H1 (cell line): ENCODE measurements around the gene CAPN14. TPM values are rescaled to one million over a fixed set of nuclear protein-coding genes. Genes with fewer than 3 reads are reported as not detected.

Experiments
- CTCF ChIA-PET: fragments of 300-600 bp; sonication (Branson Sonifier 250); formaldehyde crosslinking; loops from one replicate; lab custom pipeline; 2021; ENCODE audit not compliant: partially characterized antibody; lab: Charles Lee
- POLR2A ChIA-PET: fragments of 300-600 bp; sonication (Branson Sonifier 250); formaldehyde crosslinking; loops from one replicate; lab custom pipeline; 2021; ENCODE audit warnings: inconsistent platforms; ENCODE audit not compliant: partially characterized antibody; lab: Charles Lee
- DNase-seq, 2 experiments: peaks; one replicate each; pipeline versions ENCODE4 v3.0.0 to v3.0.0-alpha.2; 2010 to 2022; ENCODE audit warnings: low spot score in 2 of 2, low read depth in 1 of 2, mixed read lengths in 1 of 2
- FAIRE-seq: peaks from 2 replicates; lab custom pipeline; 2011; peaks lifted over from hg19 to GRCh38; lab: Jason Lieb, UNC
- H2AFZ ChIP-seq: 2 replicates; pipeline ENCODE4 v1.8.1; 2012; ENCODE audit warnings: low read length, inconsistent platforms
- H2AK5ac ChIP-seq: 2 replicates; pipeline ENCODE4 v1.6.1; 2013; ENCODE audit warnings: low read depth, low read length
- H2BK120ac ChIP-seq: replicated peaks from 2 replicates; pipeline ENCODE3; 2013; ENCODE audit warnings: low read depth, low read length, inconsistent platforms
- H2BK12ac ChIP-seq: 2 replicates; pipeline ENCODE4 v1.6.1; 2013; ENCODE audit warnings: low read depth, low read length
- H2BK15ac ChIP-seq: 2 replicates; pipeline ENCODE4 v1.6.1; 2013; ENCODE audit warnings: low read length
- H2BK20ac ChIP-seq: 2 replicates; pipeline ENCODE4 v1.6.1; 2013; ENCODE audit warnings: low read length
- H2BK5ac ChIP-seq: 2 replicates; pipeline ENCODE4 v1.6.1; 2013; ENCODE audit warnings: low read depth, low read length
- H3K14ac ChIP-seq: 2 replicates; pipeline ENCODE4 v1.6.1; 2013; ENCODE audit warnings: inconsistent platforms; ENCODE audit not compliant: insufficient read length
- H3K18ac ChIP-seq: 2 replicates; pipeline ENCODE4 v1.6.1; 2013; ENCODE audit warnings: low read length; ENCODE audit errors: extremely low read depth
- H3K23ac ChIP-seq: 2 replicates; pipeline ENCODE4 v1.6.1; 2013; ENCODE audit warnings: inconsistent platforms; ENCODE audit not compliant: insufficient read length
- H3K23me2 ChIP-seq: 2 replicates; pipeline ENCODE4 v1.6.1; 2013; ENCODE audit warnings: low read depth, low read length
- H3K27ac ChIP-seq: 2 replicates; pipeline ENCODE4 v1.6.1; 2011; ENCODE audit warnings: low read depth, low read length, inconsistent platforms
- H3K27me3 ChIP-seq, 4 experiments: replicated peaks in 1 of 4; 1 replicate in 1 of 4; 2 replicates in 3 of 4; pipeline versions ENCODE4 v1.6.1 to v1.8.1; 2011 to 2013; ENCODE audit warnings: low read length in 3 of 4, mild to moderate bottlenecking in 3 of 4, inconsistent platforms in 2 of 4, mixed read lengths in 2 of 4, moderate library complexity in 1 of 4; ENCODE audit not compliant: control insufficient read depth in 3 of 4, insufficient read depth in 3 of 4; ENCODE audit errors: extremely low read depth in 1 of 4
- H3K36me3 ChIP-seq, 4 experiments: 2 replicates each; pipeline versions ENCODE4 v1.6.1 to v1.8.1; 2011 to 2013; ENCODE audit warnings: mild to moderate bottlenecking in 4 of 4, low read length in 3 of 4, moderate library complexity in 2 of 4, control low read depth in 1 of 4, inconsistent platforms in 1 of 4; ENCODE audit not compliant: insufficient read depth in 4 of 4, control insufficient read depth in 2 of 4
- H3K4ac ChIP-seq: replicated peaks from 2 replicates; pipeline ENCODE3; 2013; ENCODE audit warnings: low read length, low read depth, mixed read lengths, inconsistent platforms; ENCODE audit not compliant: insufficient read length
- H3K4me1 ChIP-seq, 4 experiments: replicated peaks in 1 of 4; 1 replicate in 1 of 4; 2 replicates in 3 of 4; pipeline versions ENCODE4 v1.6.1 to v1.8.1; 2011 to 2013; ENCODE audit warnings: low read length in 3 of 4, inconsistent platforms in 2 of 4, mixed read lengths in 1 of 4; ENCODE audit not compliant: insufficient read depth in 4 of 4, control insufficient read depth in 3 of 4
- H3K4me2 ChIP-seq, 2 experiments: 2 replicates each; pipeline versions ENCODE4 v1.6.1 to v1.8.1; 2011 to 2013; ENCODE audit warnings: low read depth in 2 of 2, low read length in 2 of 2, control low read depth in 1 of 2, inconsistent platforms in 1 of 2, mild to moderate bottlenecking in 1 of 2; ENCODE audit not compliant: insufficient read depth in 1 of 2
- H3K4me3 ChIP-seq, 4 experiments: fragments of 200-600, 300-600 bp in 1 of 4; sonication (generic), shearing (Covaris generic), sonication (Bioruptor Twin) in 1 of 4; 2 replicates each; pipeline versions ENCODE4 v1.5.1 to v1.8.1; 2011 to 2016; ENCODE audit warnings: low read length in 4 of 4, low read depth in 3 of 4, control low read depth in 2 of 4, inconsistent platforms in 2 of 4, mild to moderate bottlenecking in 2 of 4, mixed read lengths in 1 of 4, moderate library complexity in 1 of 4; ENCODE audit not compliant: insufficient read depth in 2 of 4; ENCODE audit errors: extremely low read depth in 1 of 4
- H3K56ac ChIP-seq: replicated peaks from 2 replicates; pipeline ENCODE3; 2013; ENCODE audit warnings: low read depth, mild to moderate bottlenecking, mixed read lengths, low read length, inconsistent platforms; ENCODE audit not compliant: insufficient read length
- H3K79me1 ChIP-seq: 2 replicates; pipeline ENCODE4 v1.6.1; 2013; ENCODE audit warnings: low read depth, low read length, control low read depth
- H3K79me2 ChIP-seq, 2 experiments: 2 replicates each; pipeline versions ENCODE4 v1.6.1 to v1.8.1; 2012 to 2013; ENCODE audit warnings: low read length in 2 of 2, mild to moderate bottlenecking in 2 of 2, inconsistent platforms in 1 of 2; ENCODE audit not compliant: insufficient read depth in 2 of 2, control insufficient read depth in 1 of 2
- H3K9ac ChIP-seq, 4 experiments: replicated peaks in 1 of 4; 1 replicate in 1 of 4; 2 replicates in 3 of 4; pipeline versions ENCODE4 v1.6.1 to v1.8.1; 2011 to 2013; ENCODE audit warnings: low read depth in 3 of 4, low read length in 3 of 4, control low read depth in 2 of 4, mild to moderate bottlenecking in 2 of 4, moderate library complexity in 2 of 4, inconsistent platforms in 1 of 4; ENCODE audit errors: extremely low read depth in 1 of 4
- H3K9me3 ChIP-seq, 2 experiments: 2 replicates each; pipeline versions ENCODE4 v1.6.1 to v1.8.1; 2012 to 2013; ENCODE audit warnings: mild to moderate bottlenecking in 2 of 2, moderate library complexity in 2 of 2, control low read depth in 1 of 2, inconsistent platforms in 1 of 2, low read depth in 1 of 2, low read length in 1 of 2, mixed read lengths in 1 of 2; ENCODE audit not compliant: insufficient read depth in 2 of 2
- H4K20me1 ChIP-seq, 2 experiments: replicated peaks in 1 of 2; 2 replicates each; pipeline versions ENCODE3 to v1.8.1; 2011 to 2013; ENCODE audit warnings: inconsistent platforms in 2 of 2, low read length in 2 of 2, mild to moderate bottlenecking in 1 of 2; ENCODE audit not compliant: insufficient read depth in 2 of 2, control insufficient read depth in 1 of 2
- H4K5ac ChIP-seq: 2 replicates; pipeline ENCODE4 v1.6.1; 2013; ENCODE audit warnings: low read length, low read depth, mixed read lengths, inconsistent platforms; ENCODE audit not compliant: insufficient read length
- H4K8ac ChIP-seq: 2 replicates; pipeline ENCODE4 v1.8.0; 2013; ENCODE audit warnings: mild to moderate bottlenecking, moderate library complexity, low read length, inconsistent platforms; ENCODE audit not compliant: insufficient read depth; ENCODE audit errors: extremely low read depth
- H4K91ac ChIP-seq: replicated peaks from 2 replicates; pipeline ENCODE3; 2013; ENCODE audit warnings: low read length, mixed read lengths, inconsistent platforms; ENCODE audit not compliant: insufficient read length
- SAP30 ChIP-seq: fragments of 300-600 bp; sonication (generic); IDR thresholded peaks from 2 replicates; pipeline ENCODE4 v1.7.1; 2012; ENCODE audit warnings: low read length, moderate library complexity, mild to moderate bottlenecking, inconsistent platforms; ENCODE audit not compliant: insufficient read depth, insufficient replicate concordance
- TEAD4 ChIP-seq: IDR thresholded peaks from 2 replicates; pipeline ENCODE4 v1.6.1; 2012; ENCODE audit warnings: low read depth, low read length, inconsistent platforms, mixed read lengths
- WGBS, 2 experiments: shearing (Covaris generic) in 1 of 2; methylation state at CpG; one replicate each; pipeline versions ENCODE4 v1.1.6 to v1.1.7; 2013 to 2015; ENCODE audit warnings: low lambda C conversion rate in 2 of 2, mixed read lengths in 2 of 2, inconsistent platforms in 1 of 2, low coverage in 1 of 2, missing lambda C conversion rate in 1 of 2; ENCODE audit not compliant: insufficient replicate concordance in 2 of 2, insufficient coverage in 1 of 2, insufficient read length in 1 of 2; ENCODE audit errors: extremely low coverage in 1 of 2, missing lambda C conversion rate in 1 of 2; 5-methylcytosine and 5-hydroxymethylcytosine counted together
- polyA plus RNA-seq, 7 experiments: library from polyadenylated mRNA; depleted of rRNA in 3 of 7; stranded (reverse) in 5 of 7; unstranded in 2 of 7; fragments of >200 nt in 5 of 7; fragments of 200-250 nt in 2 of 7; gene quantifications; 1 replicate in 5 of 7; 2 replicates in 1 of 7; 4 replicates in 1 of 7; pipeline versions ENCODE4 v1.2.1 to v1.2.3, GENCODE V29; 2011 to 2013; ENCODE audit warnings: missing spikeins in 2 of 7, mixed read lengths in 2 of 7
- total RNA-seq: library from RNA; stranded (reverse); fragmentation: NEBNext Ultra II Directional; extraction: Animal tissue kit (Norgen Biotek cat#: 25700); gene quantifications from 2 replicates; pipeline ENCODE4 v1.2.1, GENCODE V29; 2021

Gene CAPN14
- total and polyA plus RNA-seq, 2 of the 8 experiments (the other 6 are each of a cell fraction or from before 2014, with no cell fraction given): 0.07 TPM; not detected in 1

- H4K8ac ChIP-seq: no peak overlapping the region
- H4K91ac ChIP-seq: no peak overlapping the region
- no peaks in the 10 kb centered on the region for H3K4me1 ChIP-seq
- no peaks in the 10 kb centered on the region for H3K36me3 ChIP-seq
- H3K27me3 ChIP-seq: no peaks in the 10 kb centered on the region
- no peaks in the 10 kb centered on the region for H3K9me3 ChIP-seq
- no peak overlapping the region for H4K5ac ChIP-seq
- no peak overlapping the region for H2BK120ac ChIP-seq
- ChIA-PET CTCF (interaction anchor here (0.7 to 1.6 kb wide), 6 partner anchors 9 to 280 kb away, joined by 3 to 9 read pairs (median 4); no protein-coding TSS in a partner anchor), POLR2A (no interaction called here)
- no peak overlapping the region for H3K56ac ChIP-seq
- no peak overlapping the region for H3K4me2 ChIP-seq
- no peak overlapping the region for H3K14ac ChIP-seq
- no peak overlapping the region for H3K27ac ChIP-seq
- no peaks in the 10 kb centered on the region for H3K79me1 ChIP-seq
- H2AK5ac ChIP-seq: no peak overlapping the region
- H2BK20ac ChIP-seq: no peak overlapping the region
- H2AFZ ChIP-seq: no peak overlapping the region
- no peak overlapping the region for H3K9ac ChIP-seq
- DNase-seq: peak in 1 of 2 experiments; percentile 35
- H3K18ac ChIP-seq: no peak overlapping the region
- no peak overlapping the region for H3K4me3 ChIP-seq
- no peak for FAIRE-seq
- H3K23ac ChIP-seq: no peak overlapping the region
- TF ChIP-seq TEAD4 (peak; percentile 80), SAP30 (no peak)
- no peaks in the 10 kb centered on the region for H3K23me2 ChIP-seq
- no peak overlapping the region for H2BK5ac ChIP-seq
- H3K79me2 ChIP-seq: no peaks in the 10 kb centered on the region
- H2BK15ac ChIP-seq: no peak overlapping the region
- no peaks in the 10 kb centered on the region for H4K20me1 ChIP-seq
- WGBS, 2 experiments: 90% methylated on average over 2 of the region's 2 CpGs; no CpG with 5 or more reads in 1 of the 2 experiments
- no peak overlapping the region for H3K4ac ChIP-seq
- no peak overlapping the region for H2BK12ac ChIP-seq
Measured at GRCh38 chr2:31207790-31208189, 9.5 kb downstream of the CAPN14 start.
